ENCODE data around the gene CBX6.

GRCh38 chr22:38906052-38906451, 34.0 kb upstream of the CBX6 start:
- TF ChIP-seq POLR2A (IDR thresholded peaks at IDR 0.05; ENCODE audit: low read length) = no peak
- no peak for TF ChIP-seq GATA1 (IDR thresholded peaks at IDR 0.05; ENCODE audit: low read depth, low read length)

Measured in erythroblast (primary cell).